Measurements from ENCODE around the gene ELL2. TPM values are rescaled to one million over a fixed set of nuclear protein-coding genes. Genes with fewer than 3 reads are reported as not detected.

Gene ELL2
- total RNA-seq, 1 donor from 2014 or later: 103 TPM

DNA sequence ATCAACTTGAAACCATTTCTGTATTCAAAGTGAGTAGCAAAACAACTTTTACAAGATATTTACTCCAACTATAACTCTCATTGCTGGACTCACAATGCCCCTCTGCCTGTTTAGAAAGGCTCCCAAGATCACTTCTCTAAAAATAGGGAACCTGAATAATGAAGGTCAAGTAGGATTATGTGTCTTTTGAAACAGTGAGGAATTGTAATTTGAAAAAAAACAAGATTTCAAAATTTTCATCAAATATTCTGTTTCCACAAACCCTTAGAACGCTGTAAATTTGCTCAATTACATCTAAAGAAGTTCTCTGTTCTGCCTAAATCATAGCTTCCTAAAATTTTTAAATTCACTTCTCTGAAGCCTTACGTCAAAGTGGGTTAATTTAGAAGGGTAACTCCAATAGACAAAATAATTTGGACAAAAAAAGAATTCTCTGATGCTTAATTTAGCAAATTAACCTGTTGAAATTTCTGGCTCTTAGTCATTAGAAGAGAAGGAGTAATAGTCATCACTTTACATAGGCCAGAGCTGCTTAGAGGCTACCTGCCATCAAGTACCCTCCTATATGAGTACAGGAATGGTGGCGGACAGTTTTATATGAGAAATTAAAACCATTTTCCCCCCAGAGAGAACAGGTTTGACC is 4.0 kb downstream of the ELL2 start:
- H3K36me3 Mint-ChIP-seq (ENCODE audit: low read depth): peaks cover 58% of the 10 kb centered on the region
- intact Hi-C loops (cut with micrococcal nuclease): loop anchor here (5.0 kb wide), 1 partner anchor 65 kb away; no protein-coding TSS in a partner anchor
- no peaks in the 10 kb centered on the region for H3K27me3 Mint-ChIP-seq
- peak overlapping the region; percentile 98 for H3K4me3 Mint-ChIP-seq
- no peak overlapping the region for H3K27ac Mint-ChIP-seq
- H3K9me3 Mint-ChIP-seq: no peaks in the 10 kb centered on the region
- DNase-seq: no peak
- H3K4me1 Mint-ChIP-seq: peaks cover 61% of the 10 kb centered on the region

DNA sequence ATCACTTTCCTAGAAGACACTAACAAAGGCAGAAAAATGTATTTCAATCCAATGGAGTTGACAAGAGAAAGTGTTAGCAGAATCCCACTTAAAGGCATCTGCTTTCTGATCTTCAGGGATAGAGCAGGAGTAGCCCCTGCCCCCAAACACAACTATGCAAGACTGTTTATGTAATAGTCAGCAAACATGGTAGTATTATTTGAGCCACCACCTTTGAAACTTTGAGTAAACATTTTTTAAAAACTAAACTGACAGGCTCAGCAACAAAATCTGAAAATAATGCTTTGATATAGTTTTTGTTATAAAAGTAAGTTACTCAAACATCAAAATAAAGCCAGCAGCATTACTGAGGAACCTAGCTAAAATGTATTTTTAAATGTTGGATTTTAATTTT is 4.8 kb downstream of the ELL2 start:
- peaks cover 62% of the 10 kb centered on the region for H3K36me3 Mint-ChIP-seq (ENCODE audit: low read depth)
- H3K27me3 Mint-ChIP-seq: no peaks in the 10 kb centered on the region
- intact Hi-C loops (cut with micrococcal nuclease): loop anchor here (5.0 kb wide), 1 partner anchor 65 kb away; no protein-coding TSS in a partner anchor
- H3K27ac Mint-ChIP-seq: no peak overlapping the region
- H3K9me3 Mint-ChIP-seq: peaks cover under 1% of the 10 kb centered on the region
- H3K4me1 Mint-ChIP-seq: peaks cover 56% of the 10 kb centered on the region
- no peak for DNase-seq
- no peak overlapping the region for H3K4me3 Mint-ChIP-seq

DNA sequence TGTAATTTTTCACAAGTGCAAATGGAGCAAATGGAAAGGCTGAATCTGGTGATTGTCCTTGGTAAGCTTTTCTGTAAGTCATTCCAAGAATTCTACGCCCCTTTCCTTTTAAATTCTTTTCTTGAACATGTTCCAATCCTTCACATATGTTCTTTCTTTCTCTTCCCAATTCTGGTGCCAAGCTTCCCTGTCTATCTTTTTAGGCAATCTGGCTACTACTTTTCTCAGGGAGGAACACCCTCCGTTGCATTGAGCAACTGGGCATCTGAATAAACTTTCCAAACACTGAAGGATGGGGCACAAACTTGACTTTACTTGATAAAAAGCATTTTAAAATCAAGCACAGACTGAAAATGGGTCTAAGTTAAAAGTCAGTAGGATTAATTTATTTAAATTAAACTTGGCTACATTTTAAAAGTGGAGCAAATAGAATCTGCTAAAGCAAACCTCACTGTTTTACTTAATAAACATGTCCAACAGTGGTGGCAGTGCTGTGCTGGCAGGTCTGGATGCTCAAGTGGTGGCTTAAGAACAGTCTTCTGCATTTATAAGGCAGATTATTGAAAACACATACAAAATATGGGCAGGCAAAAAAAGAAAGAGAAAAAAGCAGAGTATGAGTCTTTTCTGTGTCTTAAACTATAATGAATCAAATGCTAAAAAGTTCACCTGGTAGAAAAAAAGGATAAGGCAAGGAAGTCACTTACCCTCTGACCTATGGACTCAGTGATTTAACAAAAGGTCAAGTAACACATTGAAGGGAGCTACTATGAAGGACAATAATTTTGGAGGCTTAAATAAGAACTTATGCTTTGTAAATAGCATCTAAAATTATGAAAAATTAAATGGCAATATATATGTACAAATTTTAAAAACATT is 5.4 kb downstream of the ELL2 start:
- Mint-ChIP-seq H3K9me3 (peaks cover 5% of the 10 kb centered on the region), H3K27ac (no peak overlapping the region), H3K27me3 (no peaks in the 10 kb centered on the region), H3K36me3 (ENCODE audit: low read depth) (peaks cover 65% of the 10 kb centered on the region), H3K4me1 (peaks cover 59% of the 10 kb centered on the region), H3K4me3 (peak overlapping the region; percentile 45)
- intact Hi-C loops (cut with micrococcal nuclease): loop anchor here (5.0 kb wide), 1 partner anchor 64 kb away; no protein-coding TSS in a partner anchor
- no peak for DNase-seq

DNA sequence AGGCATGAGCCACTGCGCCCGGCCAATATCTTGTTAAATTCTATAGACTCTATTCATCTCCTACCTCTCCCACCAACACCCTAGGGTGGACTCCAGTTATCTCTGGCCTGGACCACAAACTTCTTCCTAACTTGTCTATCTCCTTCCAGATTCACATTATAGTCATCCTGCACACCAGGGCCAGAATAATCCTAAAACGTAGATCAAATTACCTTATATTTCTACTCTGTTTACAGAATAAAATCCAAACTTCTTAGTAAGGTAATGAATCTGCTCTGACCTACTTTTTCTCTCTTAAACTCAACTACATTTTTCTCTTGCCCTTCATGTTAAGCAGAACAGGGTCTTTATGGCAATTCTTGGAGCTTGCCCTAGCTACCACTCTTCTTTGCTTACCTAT is 6.9 kb downstream of the ELL2 start:
- peaks cover 53% of the 10 kb centered on the region for H3K36me3 Mint-ChIP-seq (ENCODE audit: low read depth)
- no peak for DNase-seq

DNA sequence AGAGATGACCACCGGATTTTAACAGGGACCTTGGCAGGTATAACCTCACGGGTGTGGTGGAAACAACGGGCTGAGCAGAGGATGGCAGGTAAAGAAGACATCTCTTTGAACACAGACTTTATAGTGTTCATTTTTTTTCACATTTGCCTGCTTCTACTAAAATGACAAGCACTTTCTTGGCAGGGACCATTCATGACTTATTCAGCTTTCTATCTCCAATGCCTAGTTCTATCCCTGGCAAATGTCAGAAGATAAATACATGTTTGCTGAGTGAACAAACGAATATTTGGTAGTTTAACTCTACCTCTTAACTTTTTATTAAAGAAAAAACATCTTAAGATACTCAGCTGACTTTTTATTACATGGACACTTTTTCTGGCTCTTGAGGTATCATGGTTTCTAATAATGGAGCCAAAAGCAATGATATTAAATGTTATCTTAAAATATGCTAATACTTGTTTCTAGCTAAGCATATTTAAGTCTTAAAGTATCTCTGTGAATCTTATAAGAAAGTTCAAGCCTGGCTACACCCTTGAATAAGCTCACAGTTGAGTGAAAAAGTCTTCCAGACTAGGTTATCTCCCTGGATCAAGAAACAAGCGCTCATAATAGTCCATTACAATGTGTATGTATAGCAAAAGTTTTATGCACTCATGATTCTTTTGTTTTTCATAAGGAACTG is 8.5 kb downstream of the ELL2 start:
- H3K4me3 Mint-ChIP-seq: no peak overlapping the region
- peaks cover 5% of the 10 kb centered on the region for H3K9me3 Mint-ChIP-seq
- peaks cover 41% of the 10 kb centered on the region for H3K36me3 Mint-ChIP-seq (ENCODE audit: low read depth)
- intact Hi-C loops (cut with micrococcal nuclease): no loop called here
- no peak overlapping the region for H3K27ac Mint-ChIP-seq
- peak; percentile 8 for DNase-seq
- no peaks in the 10 kb centered on the region for H3K27me3 Mint-ChIP-seq
- H3K4me1 Mint-ChIP-seq: peaks cover 50% of the 10 kb centered on the region

More for the DNA sequence above, 6.9 kb downstream of the ELL2 start:
- peaks cover 5% of the 10 kb centered on the region for H3K9me3 Mint-ChIP-seq
- peaks cover 57% of the 10 kb centered on the region for H3K4me1 Mint-ChIP-seq
- no peaks in the 10 kb centered on the region for H3K27me3 Mint-ChIP-seq
- H3K27ac Mint-ChIP-seq: no peak overlapping the region
- peak overlapping the region; percentile 7 for H3K4me3 Mint-ChIP-seq
- intact Hi-C loops (cut with micrococcal nuclease): loop anchor here (5.0 kb wide), 1 partner anchor 62 kb away; no protein-coding TSS in a partner anchor

DNA sequence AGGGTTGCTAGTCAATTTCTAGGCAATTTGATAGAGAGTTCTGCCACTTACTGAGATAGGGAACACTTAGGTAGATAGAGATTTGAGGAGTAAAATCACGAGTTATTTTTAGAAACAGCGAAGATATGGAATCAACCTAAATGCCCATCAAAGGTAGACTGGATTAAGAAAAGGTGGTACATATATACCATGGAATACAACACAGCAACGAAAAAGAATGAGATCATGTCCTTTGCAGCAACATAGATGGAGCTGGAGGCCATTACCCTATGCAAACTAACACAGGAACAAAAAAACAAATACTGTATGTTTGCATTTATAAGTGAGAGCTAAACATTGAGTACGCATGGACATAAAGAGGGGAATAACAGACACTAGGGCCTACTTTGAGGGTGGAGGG is 9.7 kb downstream of the ELL2 start:
- peaks cover 43% of the 10 kb centered on the region for H3K4me1 Mint-ChIP-seq
- no peak overlapping the region for H3K4me3 Mint-ChIP-seq
- no peaks in the 10 kb centered on the region for H3K27me3 Mint-ChIP-seq
- H3K36me3 Mint-ChIP-seq (ENCODE audit: low read depth): peaks cover 43% of the 10 kb centered on the region
- peaks cover 5% of the 10 kb centered on the region for H3K9me3 Mint-ChIP-seq
- no peak for DNase-seq
- H3K27ac Mint-ChIP-seq: no peak overlapping the region
- intact Hi-C loops (cut with micrococcal nuclease): no loop called here

DNA sequence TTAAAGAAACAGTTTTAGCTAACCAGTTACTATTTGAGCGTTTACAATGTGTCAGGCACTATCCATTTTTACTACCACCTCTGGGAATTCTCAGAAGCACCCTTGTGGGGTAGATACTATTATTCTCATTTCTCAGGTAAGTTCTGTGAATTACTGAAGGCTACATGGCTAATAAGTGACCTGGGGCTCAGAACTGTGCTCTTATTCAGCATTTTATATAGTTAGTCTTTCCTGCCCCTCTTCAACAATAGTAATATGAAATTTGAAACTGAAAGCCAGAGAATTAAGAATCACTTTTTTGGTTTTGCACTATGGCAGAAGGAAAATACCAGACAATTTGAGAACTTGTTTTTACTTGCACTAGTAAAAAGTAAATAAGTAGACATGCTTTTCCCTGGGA is 11.8 kb downstream of the ELL2 start:
- intact Hi-C loops (cut with micrococcal nuclease): loop anchor here (1.0 kb wide), 1 partner anchor 11 kb away; the partner anchor contains the start of gene ELL2
- Mint-ChIP-seq H3K27me3 (no peaks in the 10 kb centered on the region), H3K9me3 (peaks cover 14% of the 10 kb centered on the region), H3K4me1 (peaks cover 52% of the 10 kb centered on the region), H3K36me3 (ENCODE audit: low read depth) (peaks cover 48% of the 10 kb centered on the region), H3K27ac (no peak overlapping the region), H3K4me3 (peak overlapping the region; percentile 37)
- no peak for DNase-seq

DNA sequence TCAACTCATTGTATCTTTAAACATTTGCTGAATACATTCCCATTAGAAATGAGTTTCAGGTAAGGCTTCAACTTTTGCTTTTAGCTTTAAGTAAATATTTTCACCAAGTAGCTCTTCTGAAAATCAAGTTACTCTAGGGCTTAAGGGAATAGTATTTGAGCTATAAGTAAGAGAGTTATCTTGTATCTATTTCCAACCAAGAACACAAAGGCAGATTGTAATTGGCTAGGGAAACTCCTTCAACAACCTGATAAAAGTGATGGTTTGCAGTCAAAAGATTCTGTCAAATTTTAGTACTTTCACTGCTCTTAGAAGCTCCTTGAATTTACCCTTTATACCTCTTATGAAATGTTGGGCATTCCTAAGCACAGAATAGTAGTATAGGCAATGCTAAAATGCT is 13.0 kb downstream of the ELL2 start:
- H3K36me3 Mint-ChIP-seq (ENCODE audit: low read depth): peaks cover 44% of the 10 kb centered on the region
- H3K4me1 Mint-ChIP-seq: peaks cover 50% of the 10 kb centered on the region
- intact Hi-C loops (cut with micrococcal nuclease): no loop called here

DNA sequence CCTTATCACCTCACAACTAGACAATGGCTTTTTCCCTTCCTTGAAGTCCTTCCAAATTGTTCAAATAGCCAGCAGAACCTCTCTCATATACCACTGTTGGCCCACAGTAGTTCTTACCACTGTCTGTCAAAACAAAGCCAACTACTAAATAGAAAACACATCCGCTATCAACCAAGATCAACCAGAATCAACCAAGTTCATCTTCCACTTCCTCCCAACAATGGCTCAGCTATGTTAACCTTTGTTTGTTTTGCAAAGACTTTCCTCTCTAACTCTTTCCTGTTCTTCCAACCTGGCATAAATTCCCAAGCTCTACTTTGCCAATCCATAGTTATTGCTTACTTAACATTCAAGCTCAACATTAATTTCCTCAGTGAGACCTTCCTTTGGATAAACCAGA is 15.2 kb downstream of the ELL2 start:
- Mint-ChIP-seq H3K4me3 (no peak overlapping the region), H3K9me3 (peaks cover 9% of the 10 kb centered on the region), H3K27me3 (no peaks in the 10 kb centered on the region), H3K4me1 (peaks cover 42% of the 10 kb centered on the region), H3K36me3 (ENCODE audit: low read depth) (peaks cover 35% of the 10 kb centered on the region), H3K27ac (no peak overlapping the region)
- intact Hi-C loops (cut with micrococcal nuclease): no loop called here
- no peak for DNase-seq

More for the DNA sequence above, 13.0 kb downstream of the ELL2 start:
- DNase-seq: no peak
- no peak overlapping the region for H3K4me3 Mint-ChIP-seq
- H3K9me3 Mint-ChIP-seq: peaks cover 14% of the 10 kb centered on the region
- H3K27ac Mint-ChIP-seq: no peak overlapping the region
- no peaks in the 10 kb centered on the region for H3K27me3 Mint-ChIP-seq

DNA sequence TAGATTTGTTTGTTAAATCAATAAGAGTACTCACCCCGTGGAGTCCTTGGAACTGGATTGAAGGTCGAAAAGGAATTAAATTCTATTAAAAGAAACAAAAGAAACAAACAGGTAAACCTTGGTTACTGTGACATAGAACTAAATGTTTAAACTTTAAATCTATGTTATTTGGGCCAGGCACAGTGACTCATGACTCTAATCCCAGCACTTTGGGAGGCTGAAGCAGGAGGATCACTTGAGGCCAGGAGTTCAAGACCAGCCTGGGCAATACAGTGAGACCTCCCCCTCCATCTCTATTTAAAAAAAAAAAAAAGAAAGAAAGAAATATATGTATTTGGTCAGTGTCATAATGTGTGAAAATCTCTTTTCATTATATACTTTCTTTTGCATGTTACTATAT is 18.7 kb downstream of the ELL2 start:
- H3K36me3 Mint-ChIP-seq (ENCODE audit: low read depth): peaks cover 35% of the 10 kb centered on the region
- peaks cover 29% of the 10 kb centered on the region for H3K4me1 Mint-ChIP-seq
- peaks cover 9% of the 10 kb centered on the region for H3K9me3 Mint-ChIP-seq
- DNase-seq: no peak
- H3K27ac Mint-ChIP-seq: no peak overlapping the region
- H3K4me3 Mint-ChIP-seq: no peak overlapping the region
- intact Hi-C loops (cut with micrococcal nuclease): no loop called here
- no peaks in the 10 kb centered on the region for H3K27me3 Mint-ChIP-seq

DNA sequence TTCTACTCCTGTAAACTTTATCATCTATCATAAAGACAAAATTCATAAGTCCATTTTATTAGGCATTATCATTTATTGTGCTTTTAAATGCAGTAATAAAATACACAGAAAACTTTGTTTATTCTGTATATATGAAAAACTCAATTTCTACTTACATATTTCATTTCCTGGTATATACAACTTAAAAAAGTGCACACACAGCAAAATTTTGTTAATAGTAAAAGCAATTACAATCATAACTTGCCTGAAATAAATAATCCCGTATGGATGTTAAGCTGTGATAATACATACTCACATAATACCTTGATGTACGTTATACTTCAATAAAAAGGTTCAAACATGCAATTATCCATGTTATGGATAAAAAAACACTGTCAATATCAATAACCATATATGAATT is 19.2 kb downstream of the ELL2 start:
- no peaks in the 10 kb centered on the region for H3K27me3 Mint-ChIP-seq
- H3K4me3 Mint-ChIP-seq: no peak overlapping the region
- intact Hi-C loops (cut with micrococcal nuclease): no loop called here
- peaks cover 36% of the 10 kb centered on the region for H3K36me3 Mint-ChIP-seq (ENCODE audit: low read depth)
- no peak for DNase-seq
- H3K27ac Mint-ChIP-seq: no peak overlapping the region
- H3K9me3 Mint-ChIP-seq: peaks cover 9% of the 10 kb centered on the region
- peaks cover 31% of the 10 kb centered on the region for H3K4me1 Mint-ChIP-seq

DNA sequence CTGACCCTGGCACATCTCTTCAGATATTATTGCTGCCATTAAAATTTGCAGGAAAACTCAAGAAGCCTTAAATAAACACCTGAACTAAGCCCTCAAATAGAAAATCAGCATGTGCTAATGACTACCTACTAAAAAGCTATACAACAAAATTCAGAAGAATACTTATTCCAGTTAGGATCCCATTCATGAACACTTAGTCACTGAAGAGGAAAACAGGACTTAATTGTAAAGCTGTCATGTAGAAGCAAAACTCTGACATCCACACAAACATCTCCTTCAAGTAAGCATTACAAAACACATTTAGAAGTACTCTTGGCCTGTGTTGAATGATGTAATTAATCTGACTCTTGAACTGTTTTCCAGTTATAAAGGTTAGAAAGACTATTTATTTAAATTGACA is 19.9 kb downstream of the ELL2 start:
- Mint-ChIP-seq H3K27me3 (no peaks in the 10 kb centered on the region), H3K27ac (no peak overlapping the region), H3K4me1 (peaks cover 31% of the 10 kb centered on the region), H3K4me3 (no peak overlapping the region), H3K9me3 (peaks cover 9% of the 10 kb centered on the region), H3K36me3 (ENCODE audit: low read depth) (peaks cover 33% of the 10 kb centered on the region)
- DNase-seq: no peak
- intact Hi-C loops (cut with micrococcal nuclease): no loop called here

DNA sequence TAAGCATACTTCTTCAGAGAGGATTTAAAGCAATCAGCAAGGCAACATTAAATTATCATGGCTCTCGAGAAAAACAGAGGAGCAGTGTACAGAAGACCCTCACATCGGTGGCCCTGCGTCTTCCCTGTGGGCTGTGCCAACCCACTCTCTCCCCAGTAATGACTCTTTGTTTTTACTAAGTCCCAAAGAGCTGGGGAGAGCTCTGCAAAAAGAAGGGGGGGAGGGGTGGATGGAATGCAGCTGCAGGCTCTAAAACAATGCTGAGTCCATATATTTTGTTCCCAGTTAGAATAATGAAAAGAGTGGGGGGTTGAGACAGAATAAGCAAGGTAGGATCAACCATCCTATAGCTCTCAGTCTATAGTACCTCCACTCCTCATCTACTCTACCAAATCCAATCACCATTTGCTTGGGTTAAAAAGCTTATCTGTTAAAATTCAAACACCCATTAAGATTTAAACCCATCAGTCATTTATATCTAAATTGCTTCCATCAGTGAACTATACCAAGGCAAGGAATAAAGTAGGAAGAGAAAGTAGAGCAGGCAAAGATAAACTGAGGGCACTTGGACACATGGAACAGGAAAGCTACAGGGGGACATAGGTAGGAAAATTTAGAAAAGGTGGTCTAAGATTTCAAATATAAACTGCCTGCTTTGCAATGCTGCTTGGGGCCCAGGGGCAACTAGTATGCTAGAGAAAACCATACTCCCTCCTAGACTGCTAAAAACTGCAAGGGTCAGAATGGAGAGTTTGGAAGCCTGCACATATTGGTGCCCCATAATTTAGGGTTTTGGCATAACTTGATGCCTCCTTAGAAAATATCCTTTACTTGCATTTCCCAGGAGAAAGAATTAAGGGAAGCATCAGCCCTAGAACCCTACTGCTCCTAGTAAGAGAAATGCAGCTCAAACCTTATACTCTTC is 20.6 kb downstream of the ELL2 start:
- Mint-ChIP-seq H3K9me3 (peaks cover 1% of the 10 kb centered on the region), H3K27me3 (no peaks in the 10 kb centered on the region), H3K4me3 (no peak overlapping the region), H3K36me3 (ENCODE audit: low read depth) (peaks cover 32% of the 10 kb centered on the region), H3K27ac (no peak overlapping the region), H3K4me1 (peaks cover 28% of the 10 kb centered on the region)
- no peak for DNase-seq
- intact Hi-C loops (cut with micrococcal nuclease): no loop called here
